Activated CD4-positive, alpha-beta memory T cell treated with anti-CD3 and anti-CD28 coated beads, Interleukin-2, amount 10 ng/mL, durations not matched to agents 7 days and 5 days (primary cell): ENCODE results near the gene MED10. TPM values are rescaled to one million over a fixed set of nuclear protein-coding genes. Genes with fewer than 3 reads are reported as not detected.
A peak's percentile ranks its signal among the peaks of the same experiment; 100 is the strongest.

Experiments
- CTCF ChIA-PET: fragments of 350-600 bp; sonication (Branson Sonifier 250); formaldehyde crosslinking; loops from one replicate; lab custom pipeline; 2021; ENCODE audit warnings: antibody characterized with exemption, inconsistent platforms; lab: Charles Lee
- POLR2A ChIA-PET: fragments of 350-600 bp; sonication (Branson Sonifier 250); formaldehyde crosslinking; loops from one replicate; lab custom pipeline; 2021; ENCODE audit warnings: antibody characterized with exemption; lab: Charles Lee
- DNase-seq: peaks from one replicate; pipeline ENCODE4 v3.0.0-alpha.2; 2020
- H3K27ac Mint-ChIP-seq: one replicate; pipeline ENCODE4 v1.8.0; 2021; ENCODE audit warnings: mild to moderate bottlenecking, mixed read lengths
- H3K27me3 Mint-ChIP-seq: one replicate; pipeline ENCODE4 v1.8.0; 2021; ENCODE audit warnings: mixed read lengths
- H3K36me3 Mint-ChIP-seq: one replicate; pipeline ENCODE4 v1.8.0; 2021; ENCODE audit warnings: low read depth, mixed read lengths
- H3K4me1 Mint-ChIP-seq: one replicate; pipeline ENCODE4 v1.8.0; 2021; ENCODE audit warnings: mixed read lengths
- H3K4me3 Mint-ChIP-seq: one replicate; pipeline ENCODE4 v1.8.0; 2021; ENCODE audit warnings: mild to moderate bottlenecking, mixed read lengths
- H3K9me3 Mint-ChIP-seq: one replicate; pipeline ENCODE4 v1.8.0; 2021; ENCODE audit warnings: mixed read lengths
- total RNA-seq, 2 experiments: library from RNA; stranded (reverse); gene quantifications; one replicate each; pipeline ENCODE4 v1.2.3, GENCODE V29; 2021

Gene MED10
- 10 to 100 TPM; 50.1 to 52.9 TPM for total RNA-seq

- Mint-ChIP-seq H3K4me3 (peak within 1 kb of the TSS; percentile 94), H3K27me3 (peaks cover 4% of the 10 kb centered on the region), H3K27ac (peak within 1 kb of the TSS; percentile 93), H3K4me1 (peaks cover 46% of the 10 kb centered on the region), H3K36me3 (peaks cover 45% of the 10 kb centered on the region), H3K9me3 (no peaks in the 10 kb centered on the region)
- ChIA-PET POLR2A (interaction anchor here (0.8 to 2.4 kb wide), 10 partner anchors 8 to 957 kb away, joined by 3 to 16 read pairs (median 4); partner anchors contain the start of genes NSUN2, SRD5A1 and TENT4A), CTCF (interaction anchor here (0.6 to 1.4 kb wide), 6 partner anchors 9 to 881 kb away, joined by 3 to 5 read pairs (median 3); partner anchors contain the start of genes NSUN2 and SRD5A1)
- peak; percentile 97 for DNase-seq
Observed at GRCh38 chr5:6377905-6378765, at the start of gene MED10. MED10 (minus strand) TSS chr5:6378547; CDS start chr5:6378483, 64 bp downstream.

- no peaks in the 10 kb centered on the region for H3K4me1 Mint-ChIP-seq
- no peak overlapping the region for H3K4me3 Mint-ChIP-seq
- H3K36me3 Mint-ChIP-seq = no peaks in the 10 kb centered on the region
- no peak overlapping the region for H3K27ac Mint-ChIP-seq
- ChIA-PET CTCF (no interaction called here), POLR2A (no interaction called here)
- no peaks in the 10 kb centered on the region for H3K9me3 Mint-ChIP-seq
- peaks cover 8% of the 10 kb centered on the region for H3K27me3 Mint-ChIP-seq
- no peak for DNase-seq
Observed at GRCh38 chr5:6427694-6428093, 49.3 kb upstream of the MED10 start.

- no peak overlapping the region for H3K4me3 Mint-ChIP-seq
- H3K27me3 Mint-ChIP-seq = peaks cover 5% of the 10 kb centered on the region
- no peak overlapping the region for H3K27ac Mint-ChIP-seq
- H3K9me3 Mint-ChIP-seq = no peaks in the 10 kb centered on the region
- no peaks in the 10 kb centered on the region for H3K36me3 Mint-ChIP-seq
- POLR2A ChIA-PET = no interaction called here
- CTCF ChIA-PET = no interaction called here
- no peak for DNase-seq
- no peaks in the 10 kb centered on the region for H3K4me1 Mint-ChIP-seq
Observed at GRCh38 chr5:6424700-6425099, 46.4 kb upstream of the MED10 start.

GRCh38 chr5:6424110-6424659, 45.8 kb upstream of the MED10 start:
- ChIA-PET POLR2A (no interaction called here), CTCF (no interaction called here)
- no peak for DNase-seq
- Mint-ChIP-seq H3K4me3 (no peak overlapping the region), H3K9me3 (no peaks in the 10 kb centered on the region), H3K36me3 (no peaks in the 10 kb centered on the region), H3K27ac (no peak overlapping the region), H3K27me3 (peaks cover 5% of the 10 kb centered on the region), H3K4me1 (no peaks in the 10 kb centered on the region)

GRCh38 chr5:6423327-6424109, 45.2 kb upstream of the MED10 start:
- DNase-seq = no peak
- H3K4me3 Mint-ChIP-seq = no peak overlapping the region
- ChIA-PET POLR2A (no interaction called here), CTCF (no interaction called here)
- no peaks in the 10 kb centered on the region for H3K9me3 Mint-ChIP-seq
- H3K27ac Mint-ChIP-seq = no peak overlapping the region
- H3K27me3 Mint-ChIP-seq = peaks cover 3% of the 10 kb centered on the region
- no peaks in the 10 kb centered on the region for H3K36me3 Mint-ChIP-seq
- H3K4me1 Mint-ChIP-seq = no peaks in the 10 kb centered on the region

- Mint-ChIP-seq H3K27ac (no peak overlapping the region), H3K9me3 (no peaks in the 10 kb centered on the region), H3K4me1 (no peaks in the 10 kb centered on the region), H3K36me3 (no peaks in the 10 kb centered on the region), H3K4me3 (no peak overlapping the region), H3K27me3 (peaks cover 3% of the 10 kb centered on the region)
- POLR2A ChIA-PET = no interaction called here
- DNase-seq = no peak
- CTCF ChIA-PET = no interaction called here
Observed at GRCh38 chr5:6419340-6419852, 41.0 kb upstream of the MED10 start.

- Mint-ChIP-seq H3K4me3 (no peak overlapping the region), H3K9me3 (no peaks in the 10 kb centered on the region), H3K36me3 (no peaks in the 10 kb centered on the region), H3K27ac (no peak overlapping the region), H3K27me3 (peaks cover 3% of the 10 kb centered on the region), H3K4me1 (no peaks in the 10 kb centered on the region)
- ChIA-PET POLR2A (no interaction called here), CTCF (no interaction called here)
- no peak for DNase-seq
Observed at GRCh38 chr5:6418679-6419276, 40.4 kb upstream of the MED10 start.

- H3K4me3 Mint-ChIP-seq = no peak overlapping the region
- POLR2A ChIA-PET = no interaction called here
- no peaks in the 10 kb centered on the region for H3K9me3 Mint-ChIP-seq
- no peaks in the 10 kb centered on the region for H3K4me1 Mint-ChIP-seq
- H3K27me3 Mint-ChIP-seq = peaks cover 3% of the 10 kb centered on the region
- no peaks in the 10 kb centered on the region for H3K36me3 Mint-ChIP-seq
- CTCF ChIA-PET = no interaction called here
- no peak for DNase-seq
- no peak overlapping the region for H3K27ac Mint-ChIP-seq
Observed at GRCh38 chr5:6417657-6418056, 39.3 kb upstream of the MED10 start.

- CTCF ChIA-PET = no interaction called here
- no peaks in the 10 kb centered on the region for H3K36me3 Mint-ChIP-seq
- no peak for DNase-seq
- no peaks in the 10 kb centered on the region for H3K9me3 Mint-ChIP-seq
- no peak overlapping the region for H3K27ac Mint-ChIP-seq
- no peaks in the 10 kb centered on the region for H3K4me1 Mint-ChIP-seq
- H3K4me3 Mint-ChIP-seq = no peak overlapping the region
- POLR2A ChIA-PET = no interaction called here
- H3K27me3 Mint-ChIP-seq = peaks cover 3% of the 10 kb centered on the region
Observed at GRCh38 chr5:6412811-6413210, 34.5 kb upstream of the MED10 start.

- POLR2A ChIA-PET = no interaction called here
- CTCF ChIA-PET = no interaction called here
- no peak overlapping the region for H3K4me3 Mint-ChIP-seq
- no peaks in the 10 kb centered on the region for H3K9me3 Mint-ChIP-seq
- no peaks in the 10 kb centered on the region for H3K4me1 Mint-ChIP-seq
- no peak for DNase-seq
- no peaks in the 10 kb centered on the region for H3K36me3 Mint-ChIP-seq
- H3K27me3 Mint-ChIP-seq = peaks cover 8% of the 10 kb centered on the region
- no peak overlapping the region for H3K27ac Mint-ChIP-seq
Observed at GRCh38 chr5:6411141-6411540, 32.8 kb upstream of the MED10 start.

GRCh38 chr5:6410421-6410820, 32.1 kb upstream of the MED10 start:
- H3K27me3 Mint-ChIP-seq = peaks cover 8% of the 10 kb centered on the region
- no peaks in the 10 kb centered on the region for H3K9me3 Mint-ChIP-seq
- CTCF ChIA-PET = no interaction called here
- DNase-seq = no peak
- H3K27ac Mint-ChIP-seq = no peak overlapping the region
- H3K4me3 Mint-ChIP-seq = no peak overlapping the region
- H3K4me1 Mint-ChIP-seq = no peaks in the 10 kb centered on the region
- no peaks in the 10 kb centered on the region for H3K36me3 Mint-ChIP-seq
- POLR2A ChIA-PET = no interaction called here

- H3K4me3 Mint-ChIP-seq = no peak overlapping the region
- ChIA-PET CTCF (no interaction called here), POLR2A (no interaction called here)
- no peaks in the 10 kb centered on the region for H3K9me3 Mint-ChIP-seq
- no peaks in the 10 kb centered on the region for H3K36me3 Mint-ChIP-seq
- no peaks in the 10 kb centered on the region for H3K4me1 Mint-ChIP-seq
- no peak for DNase-seq
- H3K27me3 Mint-ChIP-seq = peaks cover 5% of the 10 kb centered on the region
- H3K27ac Mint-ChIP-seq = no peak overlapping the region
Observed at GRCh38 chr5:6408627-6409446, 30.5 kb upstream of the MED10 start.
